Measurements from ENCODE around the gene RUNX1. TPM values are rescaled to one million over a fixed set of nuclear protein-coding genes. Genes with fewer than 3 reads are reported as not detected.

RUNX1 gene
- polyA plus RNA-seq, 1 donor = 3.0 TPM

- no peak for DNase-seq
Measured at GRCh38 chr21:34825101-34825500, 224.0 kb downstream of the RUNX1 start.

GRCh38 chr21:34824314-34824713 is 224.8 kb downstream of the RUNX1 start:
- no peak for DNase-seq

DNA sequence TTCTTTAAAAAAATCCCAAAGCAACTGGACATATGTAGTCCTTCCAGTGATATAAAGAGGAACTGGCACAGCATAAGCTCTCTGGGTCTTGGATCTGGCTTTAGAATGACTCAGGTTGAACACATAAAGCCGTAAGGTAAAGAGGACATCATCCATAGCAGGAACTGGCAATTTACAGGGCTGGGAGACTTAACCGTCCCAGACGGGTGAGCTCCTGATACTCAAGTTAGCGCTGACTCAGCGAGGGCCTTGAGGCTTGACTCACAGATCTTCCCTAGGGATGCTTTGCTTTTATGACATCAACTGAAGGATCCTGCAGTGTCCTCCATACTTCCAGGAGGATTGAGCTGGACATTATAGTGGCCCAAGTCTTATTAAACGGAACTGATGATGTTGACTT is 226.2 kb downstream of the RUNX1 start:
- DNase-seq = no peak

DNA sequence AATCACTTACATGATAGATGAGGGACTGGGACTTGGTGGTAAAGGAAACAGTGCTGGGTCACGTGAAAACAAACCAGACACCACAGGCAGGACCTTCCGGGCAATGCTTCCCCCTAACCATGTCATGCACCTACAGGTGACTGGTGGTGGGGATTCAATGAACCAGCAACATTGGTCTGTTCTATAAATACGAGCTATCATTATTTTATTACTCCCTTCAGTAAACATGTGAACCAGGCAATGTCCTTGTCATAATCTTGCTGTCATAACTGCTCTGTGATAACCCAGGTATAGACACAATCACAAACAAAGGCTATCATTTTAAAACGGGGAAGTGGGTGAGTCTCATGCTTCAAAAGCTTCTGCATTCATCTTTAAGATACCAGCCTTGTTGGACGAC is 226.9 kb downstream of the RUNX1 start:
- DNase-seq = no peak

GRCh38 chr21:34821717-34822116 is 227.4 kb downstream of the RUNX1 start:
- no peak for DNase-seq

- DNase-seq = no peak
Measured at GRCh38 chr21:34820051-34820450, 229.1 kb downstream of the RUNX1 start.

DNA sequence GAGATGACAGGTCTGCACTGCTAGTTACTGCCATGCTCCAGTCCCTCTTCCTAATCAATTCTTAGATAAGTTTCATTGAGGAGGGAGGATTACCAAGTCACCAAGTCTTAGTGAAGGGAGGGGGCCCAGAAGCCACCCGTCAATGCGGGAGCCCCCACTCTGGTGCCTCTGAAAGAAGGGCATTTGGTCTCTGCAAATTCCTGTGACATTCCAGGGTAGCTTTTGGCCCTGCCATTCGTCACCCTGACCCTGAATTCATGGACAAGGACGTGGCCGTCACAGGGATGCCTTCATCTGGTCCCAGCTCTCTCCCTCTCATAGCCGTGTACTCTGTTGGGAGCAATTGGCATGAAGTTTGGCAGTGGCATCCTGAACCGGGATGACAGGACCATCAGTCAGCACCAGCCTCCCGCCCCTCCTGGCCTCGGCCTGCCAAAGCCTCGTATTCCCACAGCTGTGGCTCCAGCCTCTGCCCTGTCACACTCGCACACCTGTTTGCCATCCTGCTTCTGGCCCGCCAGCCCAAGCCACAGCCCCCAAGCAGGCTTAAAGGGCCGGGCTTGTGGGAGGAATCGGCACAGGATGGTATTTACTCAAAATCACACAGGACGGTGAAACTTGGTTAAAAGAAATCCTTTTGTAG is 229.6 kb downstream of the RUNX1 start:
- no peak for DNase-seq

DNA sequence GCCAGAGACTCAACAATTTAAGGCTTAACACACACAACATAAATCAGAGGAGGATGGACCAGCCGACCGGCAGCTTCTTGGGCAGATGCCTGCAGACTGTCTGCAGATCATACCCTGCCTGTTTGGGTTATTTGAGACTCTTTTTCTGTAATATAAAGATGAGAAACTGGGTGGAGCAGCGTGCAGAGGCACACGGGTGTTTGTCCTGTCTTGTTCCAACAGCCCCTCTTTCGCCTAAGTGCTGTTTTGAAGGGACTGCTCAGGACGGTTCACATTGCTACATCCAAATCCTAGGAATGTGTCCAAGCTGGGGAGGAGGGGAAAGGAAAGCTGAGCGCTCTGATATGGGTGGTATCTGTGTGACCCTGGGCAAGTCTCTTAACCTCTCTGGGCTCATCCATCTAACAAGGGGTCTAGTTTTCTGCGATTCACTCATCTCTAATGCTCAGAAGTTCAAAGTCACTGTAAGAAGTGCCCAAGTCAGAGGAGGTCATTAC is 230.4 kb downstream of the RUNX1 start:
- DNase-seq = no peak

DNA sequence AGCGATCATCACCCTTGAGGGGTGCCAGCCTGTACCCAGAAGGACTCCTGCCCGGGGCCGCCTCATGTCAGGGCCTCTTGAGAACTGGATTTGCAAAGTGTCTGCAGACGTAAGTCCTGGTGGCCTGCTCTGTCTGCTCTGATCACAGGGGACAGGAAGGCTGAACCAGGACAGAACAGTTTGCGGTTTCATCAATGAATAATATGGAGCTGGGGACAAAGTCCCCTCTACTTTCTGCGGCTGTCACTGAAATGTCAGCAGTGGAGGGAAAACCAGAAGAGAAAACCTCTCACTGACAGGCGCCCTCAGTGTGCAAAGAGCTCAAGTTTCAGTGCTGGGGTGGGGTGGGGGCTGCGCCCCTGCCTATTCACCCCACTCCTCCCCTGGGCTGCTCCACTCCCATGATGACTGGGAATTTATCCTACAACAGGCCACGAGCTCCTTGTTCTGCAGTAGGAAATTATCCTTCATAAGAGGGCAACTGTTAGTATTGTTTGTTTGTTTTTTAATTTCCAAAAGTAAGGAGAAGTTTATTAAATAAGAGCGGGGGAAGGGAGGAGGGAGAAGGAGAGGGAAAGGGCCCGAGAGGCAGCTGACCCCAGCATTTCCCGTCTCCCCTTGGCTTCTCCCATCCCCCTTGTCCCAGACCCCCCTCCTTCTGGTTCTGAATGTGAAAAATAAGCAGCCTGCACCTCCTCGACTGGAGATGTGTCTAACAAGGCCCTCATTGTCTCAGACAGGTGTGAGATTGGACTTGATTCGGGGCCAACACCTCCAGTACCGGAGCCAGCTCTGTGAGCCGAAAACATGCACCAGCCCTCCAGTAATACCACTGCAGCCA is 231.1 kb downstream of the RUNX1 start:
- no peak for DNase-seq

- no peak for DNase-seq
Measured at GRCh38 chr21:34815831-34816705, 233.0 kb downstream of the RUNX1 start.

DNA sequence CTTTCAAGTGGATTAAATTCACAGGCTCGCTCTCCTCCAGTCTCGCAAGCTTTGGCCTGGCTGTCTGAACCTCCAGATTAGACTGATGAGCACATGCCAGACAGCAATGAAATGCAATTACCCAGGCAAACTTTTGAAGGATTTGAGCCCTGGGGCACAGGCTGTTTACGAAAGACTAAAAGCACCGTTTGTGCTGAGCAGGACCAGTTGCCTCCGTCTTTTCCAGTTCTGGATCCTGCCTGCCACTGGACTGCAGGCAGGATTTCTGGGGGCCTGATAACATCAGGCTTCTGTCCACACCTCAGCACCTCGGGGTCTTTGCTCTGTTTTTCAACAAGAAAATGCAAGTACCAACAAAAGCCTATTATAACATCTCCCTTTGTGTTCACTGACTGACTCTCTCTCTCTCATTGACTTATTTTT is 234.6 kb downstream of the RUNX1 start:
- no peak for DNase-seq

- DNase-seq = no peak
Measured at GRCh38 chr21:34813266-34813894, 235.7 kb downstream of the RUNX1 start.

DNA sequence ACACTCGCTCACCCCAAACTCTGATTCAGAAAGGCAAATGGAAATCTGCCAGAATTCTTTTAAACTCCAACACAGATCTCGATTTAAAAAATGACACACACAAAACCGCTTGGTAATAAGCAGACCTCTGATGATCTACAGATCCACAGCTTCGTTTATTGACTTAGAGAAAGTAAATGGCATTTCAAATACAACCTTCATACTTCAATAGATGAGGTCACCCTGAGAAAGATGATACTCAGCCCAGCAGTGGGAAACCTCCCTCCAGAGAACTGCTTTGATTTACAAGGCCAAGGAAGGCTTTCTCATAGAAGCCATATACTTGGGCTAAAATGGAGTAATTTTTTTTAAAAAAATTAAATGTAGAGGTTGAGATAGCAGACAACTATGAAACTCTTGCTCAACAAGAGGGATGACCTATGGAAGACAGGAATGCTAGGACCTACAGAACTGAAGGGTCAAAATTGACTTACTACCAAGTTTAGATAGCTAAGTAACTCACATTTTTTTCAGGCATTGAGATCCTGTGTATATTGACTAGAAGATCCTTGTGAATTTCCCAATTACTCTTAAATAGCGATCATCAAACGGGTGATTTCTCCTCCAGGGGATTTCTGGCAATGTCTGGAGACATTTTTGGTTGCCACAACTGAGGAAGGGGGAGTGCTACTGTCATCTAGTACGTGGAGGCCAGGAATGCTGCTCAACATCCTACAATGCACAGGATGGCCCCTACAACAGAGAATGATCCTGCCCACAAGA is 236.4 kb downstream of the RUNX1 start:
- DNase-seq = no peak

- DNase-seq = no peak
Measured at GRCh38 chr21:34811368-34811767, 237.7 kb downstream of the RUNX1 start.

DNA sequence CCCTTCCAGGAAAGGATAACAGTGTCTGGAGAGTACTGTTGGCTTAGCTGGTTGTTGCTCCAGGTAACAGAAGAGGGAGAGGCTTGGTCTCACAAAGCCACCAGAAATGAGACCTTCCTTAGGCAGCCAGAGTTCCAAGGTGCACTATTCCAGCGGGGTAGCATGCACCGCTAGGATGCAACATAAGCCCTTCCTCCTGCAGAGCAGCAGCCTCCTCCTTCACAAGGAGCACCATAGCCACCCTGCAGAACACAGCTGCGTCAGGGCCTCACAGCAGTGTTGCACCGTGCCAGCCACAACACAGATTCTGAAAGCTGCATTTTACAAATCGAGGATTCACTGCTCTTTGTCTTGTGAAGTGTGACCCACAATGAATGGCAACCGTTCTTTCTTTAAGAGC is 238.3 kb downstream of the RUNX1 start:
- no peak for DNase-seq

- no peak for DNase-seq
Measured at GRCh38 chr21:34809822-34810221, 239.3 kb downstream of the RUNX1 start.

GRCh38 chr21:34808569-34809204 is 240.4 kb downstream of the RUNX1 start:
- DNase-seq = no peak

DNA sequence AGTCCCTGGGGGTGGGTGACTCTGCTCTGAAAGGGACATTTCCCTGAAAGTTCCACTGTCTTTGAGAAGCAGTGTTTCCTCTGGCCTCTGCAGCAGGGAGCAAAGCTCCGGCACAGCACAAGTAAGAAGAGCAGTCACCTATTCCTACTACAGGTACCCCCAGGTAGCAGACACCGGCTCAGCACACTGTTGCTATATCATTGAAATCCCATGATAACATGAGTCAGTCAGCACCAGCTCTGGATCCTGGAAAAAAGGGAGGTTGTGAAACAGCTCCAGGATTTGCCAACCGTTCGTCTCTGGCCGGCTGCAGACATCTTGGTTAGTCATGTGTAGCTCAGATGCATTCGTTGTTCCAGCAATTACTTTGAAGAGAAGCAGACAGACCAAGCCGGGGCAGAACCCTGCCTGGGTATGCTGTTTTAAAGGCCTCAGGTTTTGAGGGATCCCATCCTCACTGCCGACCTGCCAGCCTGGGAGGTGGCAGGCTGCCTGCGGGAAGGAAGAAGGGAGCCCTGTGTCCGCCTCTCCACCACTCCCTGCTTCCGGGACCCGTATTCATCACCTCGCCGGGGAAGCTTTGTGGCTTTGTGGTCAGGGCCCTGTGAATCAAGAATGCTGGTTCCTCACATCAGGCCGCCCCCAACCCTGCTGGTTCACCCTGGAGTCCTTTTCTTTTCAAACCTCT is 241.1 kb downstream of the RUNX1 start:
- no peak for DNase-seq

DNA sequence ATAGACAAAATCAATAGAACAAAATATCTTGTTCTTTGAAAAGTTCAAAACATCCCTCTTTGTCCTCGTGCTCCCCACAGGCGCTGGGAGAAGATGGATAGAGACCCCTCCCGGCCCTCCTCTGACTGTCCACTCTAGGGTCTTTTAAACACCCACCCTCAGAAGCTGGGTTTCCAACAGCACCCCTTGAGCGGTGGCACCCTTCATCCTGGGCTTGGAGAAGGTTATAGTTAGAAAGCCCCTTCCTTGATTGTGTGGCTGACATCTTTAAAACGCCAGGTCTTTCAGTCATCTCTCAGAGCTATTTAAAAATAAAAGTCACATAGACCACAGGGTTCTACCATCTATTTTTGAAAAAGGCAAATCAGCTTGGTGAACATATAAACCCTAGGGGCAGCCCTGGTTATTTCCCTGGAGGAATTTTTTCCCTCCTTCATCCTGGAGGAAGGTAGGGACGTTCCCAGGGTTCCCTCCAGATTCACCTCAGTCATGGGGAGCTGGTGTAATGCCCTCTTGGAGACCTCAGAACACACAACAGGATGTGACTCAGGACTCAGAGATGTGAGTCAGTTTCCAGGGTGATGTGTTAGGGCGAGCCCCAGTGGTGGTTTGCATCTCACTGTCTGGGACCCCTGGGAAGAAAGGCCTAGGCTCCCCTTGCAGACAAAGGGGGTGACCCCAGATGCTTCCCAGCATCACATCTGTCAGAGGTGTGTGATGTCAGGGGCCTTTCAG is 241.8 kb downstream of the RUNX1 start:
- DNase-seq = no peak
